ENCODE measurements around the gene MCF2. TPM values are rescaled to one million over a fixed set of nuclear protein-coding genes. Genes with fewer than 3 reads are reported as not detected.

The MCF2 gene
- total and polyA plus RNA-seq, 7 experiments from 2014 or later: 0.43 to 2.0 (median 0.62) TPM; not detected in 2

DNA sequence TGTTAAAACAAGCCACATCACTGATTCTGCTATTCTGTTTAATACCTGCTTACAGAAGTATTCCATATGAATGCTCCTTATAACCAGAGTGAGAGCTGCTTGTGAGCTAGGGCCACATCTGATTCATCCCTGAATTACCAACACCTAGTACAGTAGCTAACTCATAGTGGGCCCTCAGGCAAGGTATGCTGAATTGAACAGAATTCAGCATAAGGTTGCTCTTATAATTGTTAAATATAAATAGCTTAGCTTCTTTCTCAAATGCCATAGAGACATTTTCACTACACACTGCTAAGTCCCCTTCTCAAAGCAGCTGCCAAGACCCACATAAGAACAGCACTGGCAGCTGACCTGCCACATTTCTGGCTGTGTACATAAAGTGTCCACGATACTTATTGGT is 27.0 kb upstream of the MCF2 start:
- H3K4me1 Mint-ChIP-seq: peaks cover 0 to 13% (median 0%) of the 10 kb centered on the region in 7 donors
- H3K4me3 ChIP-seq (ENCODE audit: low read length): no peak overlapping the region
- ATAC-seq: no peak
- no peaks in the 10 kb centered on the region for H3K27me3 ChIP-seq (ENCODE audit: control insufficient read depth in 2 of 2, insufficient read depth in 2 of 2, low read length in 2 of 2)
- H3K4me3 Mint-ChIP-seq: no peak overlapping the region
- ChIA-PET POLR2A (no interaction called here), CTCF (no interaction called here)
- no peaks in the 10 kb centered on the region for H3K27me3 Mint-ChIP-seq
- H3K4me1 ChIP-seq (ENCODE audit: control insufficient read depth in 2 of 2, insufficient read depth in 2 of 2, low read length in 2 of 2): peaks cover 0 to 5% of the 10 kb centered on the region in 2 donors
- H3K36me3 ChIP-seq (ENCODE audit: control insufficient read depth in 2 of 3, insufficient read depth in 3 of 3, low read length in 3 of 3): peaks cover 0 to 8% (median 0%) of the 10 kb centered on the region in 3 experiments
- peaks cover 0 to 34% (median 9%) of the 10 kb centered on the region in 5 donors for H3K36me3 Mint-ChIP-seq
- H3K27ac ChIP-seq (ENCODE audit: low read depth, low read length): no peak overlapping the region
- no peaks in the 10 kb centered on the region for H3K9me3 ChIP-seq (ENCODE audit: control insufficient read depth in 2 of 3, low read length in 3 of 3)
- intact Hi-C loops (cut with micrococcal nuclease): loop anchor here in 1 of 2 donors (5.0 kb wide), 1 partner anchor 197 kb away; the partner anchor contains the start of gene ATP11C
- H3K9me3 Mint-ChIP-seq: no peaks in the 10 kb centered on the region
- H3K27ac Mint-ChIP-seq: no peak overlapping the region
- no peak for DNase-seq

DNA sequence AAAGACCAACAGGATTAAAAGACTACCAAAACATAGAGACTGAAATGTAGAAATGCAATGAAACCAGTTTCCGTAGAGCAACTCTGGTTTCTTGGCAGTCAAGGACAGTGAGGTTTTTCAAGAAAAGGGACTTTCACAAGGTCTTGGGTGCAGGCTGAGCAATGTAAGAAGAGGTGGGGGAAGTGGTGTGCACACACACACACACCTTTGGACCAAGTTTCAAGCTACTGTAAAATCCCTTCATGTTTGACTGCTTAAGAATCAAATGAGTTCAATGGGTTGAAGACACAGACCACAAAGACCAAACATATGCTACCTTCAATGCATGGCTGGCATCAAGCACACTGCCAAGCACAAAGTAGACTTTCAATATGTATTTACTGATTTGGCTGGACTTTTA is 17.8 kb upstream of the MCF2 start:
- no peaks in the 10 kb centered on the region for H3K27me3 Mint-ChIP-seq
- DNase-seq (no peak), ATAC-seq (no peak)
- no peak overlapping the region for H3K4me3 Mint-ChIP-seq
- POLR2A ChIA-PET: interaction anchor here (0.6 kb wide), 1 partner anchor 95 kb away, joined by 3 read pairs; no protein-coding TSS in a partner anchor
- Histone ChIP-seq H3K27ac (ENCODE audit: low read depth, low read length) (no peak overlapping the region), H3K36me3 (ENCODE audit: control insufficient read depth in 2 of 3, insufficient read depth in 3 of 3, low read length in 3 of 3) (no peaks in the 10 kb centered on the region), H3K9me3 (ENCODE audit: control insufficient read depth in 2 of 3, low read length in 3 of 3) (no peaks in the 10 kb centered on the region), H3K4me1 (ENCODE audit: control insufficient read depth in 2 of 2, insufficient read depth in 2 of 2, low read length in 2 of 2) (no peaks in the 10 kb centered on the region), H3K4me3 (ENCODE audit: low read length) (no peak overlapping the region), H3K27me3 (ENCODE audit: control insufficient read depth in 2 of 2, insufficient read depth in 2 of 2, low read length in 2 of 2) (no peaks in the 10 kb centered on the region)
- CTCF ChIA-PET: no interaction called here
- intact Hi-C loops (cut with micrococcal nuclease): no loop called here
- peaks cover 0 to 21% (median 5%) of the 10 kb centered on the region in 5 donors for H3K36me3 Mint-ChIP-seq
- peaks cover 0 to 13% (median 0%) of the 10 kb centered on the region in 7 donors for H3K4me1 Mint-ChIP-seq
- no peak overlapping the region for H3K27ac Mint-ChIP-seq
- H3K9me3 Mint-ChIP-seq: no peaks in the 10 kb centered on the region

DNA sequence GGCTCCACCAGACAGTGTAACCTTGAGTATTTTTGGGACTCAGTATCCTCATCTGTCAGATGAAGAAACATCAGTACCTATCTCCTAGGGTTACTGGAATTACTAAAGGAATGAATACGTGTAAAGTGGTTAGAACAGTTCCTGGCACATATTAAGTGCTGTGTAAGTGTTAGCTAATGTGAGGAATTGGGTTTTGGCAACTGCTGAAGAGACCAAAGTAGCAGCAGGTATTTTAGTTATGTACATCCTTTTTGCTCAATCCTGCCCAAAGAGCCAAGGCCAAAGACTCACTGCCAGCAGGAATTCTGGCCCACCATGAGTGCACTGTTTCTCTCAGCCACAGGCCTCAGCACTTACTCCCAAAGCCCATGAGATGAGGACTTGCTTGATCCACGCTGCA is 16.7 kb upstream of the MCF2 start:
- no peak overlapping the region for H3K27ac ChIP-seq (ENCODE audit: low read depth, low read length)
- Mint-ChIP-seq H3K4me1 (peaks cover 0 to 13% (median 0%) of the 10 kb centered on the region in 7 donors), H3K36me3 (peaks cover 0 to 21% (median 5%) of the 10 kb centered on the region in 5 donors), H3K9me3 (no peaks in the 10 kb centered on the region), H3K4me3 (no peak overlapping the region), H3K27me3 (no peaks in the 10 kb centered on the region), H3K27ac (no peak overlapping the region)
- DNase-seq (no peak), ATAC-seq (no peak)
- no peaks in the 10 kb centered on the region for H3K27me3 ChIP-seq (ENCODE audit: control insufficient read depth in 2 of 2, insufficient read depth in 2 of 2, low read length in 2 of 2)
- H3K4me3 ChIP-seq (ENCODE audit: low read length): no peak overlapping the region
- POLR2A ChIA-PET: no interaction called here
- no peaks in the 10 kb centered on the region for H3K4me1 ChIP-seq (ENCODE audit: control insufficient read depth in 2 of 2, insufficient read depth in 2 of 2, low read length in 2 of 2)
- no peaks in the 10 kb centered on the region for H3K9me3 ChIP-seq (ENCODE audit: control insufficient read depth in 2 of 3, low read length in 3 of 3)
- H3K36me3 ChIP-seq (ENCODE audit: control insufficient read depth in 2 of 3, insufficient read depth in 3 of 3, low read length in 3 of 3): no peaks in the 10 kb centered on the region
- intact Hi-C loops (cut with micrococcal nuclease): no loop called here
- CTCF ChIA-PET: no interaction called here

DNA sequence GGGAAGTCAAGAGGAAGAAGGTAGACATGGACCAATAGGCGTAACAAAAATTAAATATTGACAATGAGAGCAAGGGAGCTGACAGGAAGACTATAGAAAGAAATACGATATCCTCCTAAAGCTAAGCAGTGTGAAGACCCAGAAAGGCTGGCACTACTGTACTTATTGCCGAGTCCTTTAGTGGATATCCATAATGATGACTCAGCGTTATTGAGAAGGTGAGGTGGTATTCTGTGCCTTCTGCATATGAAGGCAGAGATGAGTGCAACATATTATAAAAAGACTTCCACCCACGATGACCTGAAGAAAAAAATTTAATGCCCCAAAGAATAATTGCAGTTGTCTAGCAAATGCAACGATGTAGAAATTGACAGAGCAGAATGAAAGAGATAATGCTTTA is 13.0 kb upstream of the MCF2 start:
- POLR2A ChIA-PET: no interaction called here
- Histone ChIP-seq H3K9me3 (ENCODE audit: control insufficient read depth in 2 of 3, low read length in 3 of 3) (no peaks in the 10 kb centered on the region), H3K36me3 (ENCODE audit: control insufficient read depth in 2 of 3, insufficient read depth in 3 of 3, low read length in 3 of 3) (no peaks in the 10 kb centered on the region), H3K4me3 (ENCODE audit: low read length) (no peak overlapping the region), H3K27ac (ENCODE audit: low read depth, low read length) (no peak overlapping the region), H3K4me1 (ENCODE audit: control insufficient read depth in 2 of 2, insufficient read depth in 2 of 2, low read length in 2 of 2) (no peaks in the 10 kb centered on the region), H3K27me3 (ENCODE audit: control insufficient read depth in 2 of 2, insufficient read depth in 2 of 2, low read length in 2 of 2) (no peaks in the 10 kb centered on the region)
- H3K27ac Mint-ChIP-seq: no peak overlapping the region
- peaks cover 0 to 10% (median 6%) of the 10 kb centered on the region in 5 donors for H3K36me3 Mint-ChIP-seq
- no peaks in the 10 kb centered on the region for H3K9me3 Mint-ChIP-seq
- H3K4me3 Mint-ChIP-seq: no peak overlapping the region
- H3K4me1 Mint-ChIP-seq: peaks cover 0 to 10% (median 0%) of the 10 kb centered on the region in 7 donors
- DNase-seq (no peak), ATAC-seq (no peak)
- CTCF ChIA-PET: no interaction called here
- intact Hi-C loops (cut with micrococcal nuclease): no loop called here
- H3K27me3 Mint-ChIP-seq: no peaks in the 10 kb centered on the region

DNA sequence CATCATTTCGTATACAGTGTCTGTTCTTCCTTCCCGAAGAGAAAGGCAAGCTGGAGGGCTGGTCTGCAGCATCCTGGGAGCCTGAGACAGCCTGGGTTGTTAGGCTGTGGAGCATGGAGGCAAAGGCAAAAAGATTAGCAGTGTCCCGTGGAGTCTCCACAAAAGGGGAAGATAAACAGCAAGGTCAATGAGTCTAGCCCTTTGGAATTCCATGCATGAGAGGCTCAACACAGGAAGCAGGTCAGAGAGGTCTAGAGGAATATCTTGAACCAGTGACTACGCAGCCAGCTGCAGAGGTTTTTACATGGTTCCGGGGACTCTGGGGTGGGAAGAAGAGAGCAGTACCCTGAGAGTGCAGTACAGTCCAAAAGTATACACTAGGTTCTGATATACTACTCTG is 12.2 kb upstream of the MCF2 start:
- DNase-seq (no peak), ATAC-seq (no peak)
- H3K27me3 ChIP-seq (ENCODE audit: control insufficient read depth in 2 of 2, insufficient read depth in 2 of 2, low read length in 2 of 2): no peaks in the 10 kb centered on the region
- ChIA-PET CTCF (no interaction called here), POLR2A (no interaction called here)
- H3K36me3 Mint-ChIP-seq: peaks cover 0 to 12% (median 3%) of the 10 kb centered on the region in 5 donors
- H3K4me3 ChIP-seq (ENCODE audit: low read length): no peak overlapping the region
- intact Hi-C loops (cut with micrococcal nuclease): no loop called here
- no peak overlapping the region for H3K27ac Mint-ChIP-seq
- peaks cover 0 to 2% (median 0%) of the 10 kb centered on the region in 7 donors for H3K4me1 Mint-ChIP-seq
- H3K9me3 ChIP-seq (ENCODE audit: control insufficient read depth in 2 of 3, low read length in 3 of 3): no peaks in the 10 kb centered on the region
- no peak overlapping the region for H3K4me3 Mint-ChIP-seq
- H3K4me1 ChIP-seq (ENCODE audit: control insufficient read depth in 2 of 2, insufficient read depth in 2 of 2, low read length in 2 of 2): no peaks in the 10 kb centered on the region
- no peaks in the 10 kb centered on the region for H3K36me3 ChIP-seq (ENCODE audit: control insufficient read depth in 2 of 3, insufficient read depth in 3 of 3, low read length in 3 of 3)
- no peaks in the 10 kb centered on the region for H3K27me3 Mint-ChIP-seq
- no peaks in the 10 kb centered on the region for H3K9me3 Mint-ChIP-seq
- H3K27ac ChIP-seq (ENCODE audit: low read depth, low read length): no peak overlapping the region

DNA sequence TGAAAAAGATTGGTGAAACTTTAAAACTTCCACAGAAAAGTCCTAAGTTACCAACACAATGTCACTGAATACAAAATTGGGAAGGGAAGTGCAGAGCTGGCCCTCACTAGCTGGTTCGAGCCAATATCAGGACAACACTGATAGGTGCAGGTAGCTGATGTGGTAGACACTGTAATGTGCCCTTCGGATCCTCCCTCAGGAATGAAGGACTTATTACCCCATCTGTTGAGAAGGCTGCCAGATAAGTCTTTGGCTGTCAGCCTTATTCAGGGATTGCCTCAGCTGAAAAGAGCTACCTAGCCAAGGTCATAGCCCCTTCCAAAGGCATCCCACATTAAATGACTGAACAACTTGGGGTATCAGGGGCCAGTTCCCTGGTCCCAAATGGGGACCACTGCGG is 5.3 kb downstream of the MCF2 start:
- ChIA-PET POLR2A (no interaction called here), CTCF (no interaction called here)
- Histone ChIP-seq H3K9me3 (ENCODE audit: control insufficient read depth in 2 of 3, low read length in 3 of 3) (no peaks in the 10 kb centered on the region), H3K27ac (ENCODE audit: low read depth, low read length) (no peak overlapping the region), H3K4me3 (ENCODE audit: low read length) (no peak overlapping the region), H3K27me3 (ENCODE audit: control insufficient read depth in 2 of 2, insufficient read depth in 2 of 2, low read length in 2 of 2) (no peaks in the 10 kb centered on the region), H3K4me1 (ENCODE audit: control insufficient read depth in 2 of 2, insufficient read depth in 2 of 2, low read length in 2 of 2) (no peaks in the 10 kb centered on the region), H3K36me3 (ENCODE audit: control insufficient read depth in 2 of 3, insufficient read depth in 3 of 3, low read length in 3 of 3) (no peaks in the 10 kb centered on the region)
- Mint-ChIP-seq H3K4me1 (peaks cover 0 to 2% (median 0%) of the 10 kb centered on the region in 7 donors), H3K36me3 (peaks cover 0 to 4% (median 0%) of the 10 kb centered on the region in 5 donors), H3K27me3 (no peaks in the 10 kb centered on the region), H3K9me3 (peaks cover 0 to 3% (median 0%) of the 10 kb centered on the region in 11 donors), H3K27ac (no peak overlapping the region), H3K4me3 (no peak overlapping the region)
- ATAC-seq (no peak), DNase-seq (no peak)
- intact Hi-C loops (cut with micrococcal nuclease): no loop called here

DNA sequence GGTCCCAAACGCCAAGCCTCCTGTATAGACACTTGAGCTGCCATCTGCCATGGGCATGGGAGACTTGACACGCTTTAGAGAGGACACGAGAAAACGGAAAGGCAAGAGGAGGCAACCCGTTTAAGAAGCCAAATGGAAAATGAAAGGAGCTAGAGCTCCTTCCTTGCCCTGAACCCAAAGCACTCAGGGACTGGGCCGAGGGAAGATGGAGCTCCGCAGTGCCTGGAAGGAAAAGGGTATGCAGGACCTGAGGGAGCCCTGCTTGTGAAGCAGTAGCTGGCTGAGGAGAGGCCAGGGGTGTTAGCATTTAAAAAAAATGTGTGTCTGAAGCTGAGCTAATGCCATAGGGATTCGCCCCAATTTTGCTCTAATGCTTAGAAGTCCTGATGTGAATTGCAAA is 15.1 kb downstream of the MCF2 start:
- Histone ChIP-seq H3K36me3 (ENCODE audit: control insufficient read depth in 2 of 3, insufficient read depth in 3 of 3, low read length in 3 of 3) (no peaks in the 10 kb centered on the region), H3K27me3 (ENCODE audit: control insufficient read depth in 2 of 2, insufficient read depth in 2 of 2, low read length in 2 of 2) (no peaks in the 10 kb centered on the region), H3K27ac (ENCODE audit: low read depth, low read length) (no peak overlapping the region), H3K4me3 (ENCODE audit: low read length) (no peak overlapping the region), H3K9me3 (ENCODE audit: control insufficient read depth in 2 of 3, low read length in 3 of 3) (no peaks in the 10 kb centered on the region), H3K4me1 (ENCODE audit: control insufficient read depth in 2 of 2, insufficient read depth in 2 of 2, low read length in 2 of 2) (no peaks in the 10 kb centered on the region)
- H3K27ac Mint-ChIP-seq: no peak overlapping the region
- ChIA-PET POLR2A (no interaction called here), CTCF (no interaction called here)
- H3K27me3 Mint-ChIP-seq: peaks cover 8 to 39% (median 12%) of the 10 kb centered on the region in 5 donors
- ATAC-seq (no peak), DNase-seq (no peak)
- H3K4me1 Mint-ChIP-seq: peaks cover 0 to 8% (median 3%) of the 10 kb centered on the region in 7 donors
- H3K36me3 Mint-ChIP-seq: no peaks in the 10 kb centered on the region
- intact Hi-C loops (cut with micrococcal nuclease): loop anchor here in 1 of 2 donors (10.0 kb wide), 1 partner anchor 62 kb away; no protein-coding TSS in a partner anchor
- no peaks in the 10 kb centered on the region for H3K9me3 Mint-ChIP-seq
- H3K4me3 Mint-ChIP-seq: peak overlapping the region in 2 of 10 donors; percentile 42 to 55

All from naive thymus-derived CD4-positive, alpha-beta T cell (primary cell).